ENCODE data around the gene TMEM245. TPM values are rescaled to one million over a fixed set of nuclear protein-coding genes. Genes with fewer than 3 reads are reported as not detected.
"Not testable (repeated sequence)": the region's sequence is repeated elsewhere in the genome, so short reads cannot be mapped to it uniquely, and the experiment has no call there.

Gene TMEM245
- total and polyA plus RNA-seq, 4 donors, result 34.7 to 82.8 (median 49.1) TPM

- DNase-seq (ENCODE audit: low read depth in 4 of 6, low spot score in 6 of 6), result no peak
- WGBS (ENCODE audit: insufficient coverage), result no CpG with 5 or more reads among the region's 1 CpG
- Histone ChIP-seq H3K36me3 (ENCODE audit: control insufficient read depth, insufficient read depth, low read length) (no peaks in the 10 kb centered on the region), H3K4me1 (ENCODE audit: control insufficient read depth, insufficient read depth, low read length) (no peaks in the 10 kb centered on the region), H3K4me3 (ENCODE audit: low read depth, low read length) (no peak overlapping the region), H3K27me3 (ENCODE audit: control insufficient read depth, insufficient read depth, low read length) (no peaks in the 10 kb centered on the region), H3K9me3 (ENCODE audit: control insufficient read depth, insufficient read depth, low read length) (no peaks in the 10 kb centered on the region), H3K27ac (ENCODE audit: low read depth, low read length) (no peak overlapping the region)
Observed at GRCh38 chr9:108996643-108997042, 123.1 kb downstream of the TMEM245 start.

- WGBS (ENCODE audit: insufficient coverage), result 57% methylated on average over 1 of the region's 2 CpGs
- Histone ChIP-seq H3K4me3 (ENCODE audit: low read depth, low read length) (no peak overlapping the region), H3K9me3 (ENCODE audit: control insufficient read depth, insufficient read depth, low read length) (no peaks in the 10 kb centered on the region), H3K27me3 (ENCODE audit: control insufficient read depth, insufficient read depth, low read length) (no peaks in the 10 kb centered on the region), H3K36me3 (ENCODE audit: control insufficient read depth, insufficient read depth, low read length) (no peaks in the 10 kb centered on the region), H3K27ac (ENCODE audit: low read depth, low read length) (no peak overlapping the region), H3K4me1 (ENCODE audit: control insufficient read depth, insufficient read depth, low read length) (no peaks in the 10 kb centered on the region)
- DNase-seq (ENCODE audit: low read depth in 4 of 6, low spot score in 6 of 6), result no peak
Observed at GRCh38 chr9:108994695-108995094, 125.1 kb downstream of the TMEM245 start.

- Histone ChIP-seq H3K9me3 (ENCODE audit: control insufficient read depth, insufficient read depth, low read length) (no peaks in the 10 kb centered on the region), H3K36me3 (ENCODE audit: control insufficient read depth, insufficient read depth, low read length) (peaks cover 4% of the 10 kb centered on the region), H3K4me3 (ENCODE audit: low read depth, low read length) (no peak overlapping the region), H3K27ac (ENCODE audit: low read depth, low read length) (no peak overlapping the region), H3K27me3 (ENCODE audit: control insufficient read depth, insufficient read depth, low read length) (no peaks in the 10 kb centered on the region), H3K4me1 (ENCODE audit: control insufficient read depth, insufficient read depth, low read length) (no peaks in the 10 kb centered on the region)
- 93% methylated on average over 2 of the region's 5 CpGs for WGBS (ENCODE audit: insufficient coverage)
- no peak for DNase-seq (ENCODE audit: low read depth in 4 of 6, low spot score in 6 of 6)
Observed at GRCh38 chr9:108991479-108991878, 128.3 kb downstream of the TMEM245 start.

- Histone ChIP-seq H3K27ac (ENCODE audit: low read depth, low read length) (no peak overlapping the region), H3K27me3 (ENCODE audit: control insufficient read depth, insufficient read depth, low read length) (no peaks in the 10 kb centered on the region), H3K4me1 (ENCODE audit: control insufficient read depth, insufficient read depth, low read length) (no peaks in the 10 kb centered on the region), H3K4me3 (ENCODE audit: low read depth, low read length) (no peak overlapping the region), H3K9me3 (ENCODE audit: control insufficient read depth, insufficient read depth, low read length) (no peaks in the 10 kb centered on the region), H3K36me3 (ENCODE audit: control insufficient read depth, insufficient read depth, low read length) (peaks cover 4% of the 10 kb centered on the region)
- DNase-seq (ENCODE audit: low read depth in 4 of 6, low spot score in 6 of 6), result no peak
Observed at GRCh38 chr9:108983885-108984284, 135.9 kb downstream of the TMEM245 start.

- no peak for DNase-seq (ENCODE audit: low read depth in 4 of 6, low spot score in 6 of 6)
- 100% methylated on average over 1 of the region's 2 CpGs for WGBS (ENCODE audit: insufficient coverage)
- Histone ChIP-seq H3K9me3 (ENCODE audit: control insufficient read depth, insufficient read depth, low read length) (no peaks in the 10 kb centered on the region), H3K4me1 (ENCODE audit: control insufficient read depth, insufficient read depth, low read length) (no peaks in the 10 kb centered on the region), H3K27me3 (ENCODE audit: control insufficient read depth, insufficient read depth, low read length) (no peaks in the 10 kb centered on the region), H3K27ac (ENCODE audit: low read depth, low read length) (no peak overlapping the region), H3K36me3 (ENCODE audit: control insufficient read depth, insufficient read depth, low read length) (no peaks in the 10 kb centered on the region), H3K4me3 (ENCODE audit: low read depth, low read length) (no peak overlapping the region)
Observed at GRCh38 chr9:108980893-108981292, 138.9 kb downstream of the TMEM245 start.

- peak in 1 of 6 donors; percentile 29 for DNase-seq (ENCODE audit: low read depth in 4 of 6, low spot score in 6 of 6)
- H3K4me1 ChIP-seq (ENCODE audit: control insufficient read depth, insufficient read depth, low read length), result no peaks in the 10 kb centered on the region
- no peak overlapping the region for H3K4me3 ChIP-seq (ENCODE audit: low read depth, low read length)
- H3K9me3 ChIP-seq (ENCODE audit: control insufficient read depth, insufficient read depth, low read length), result no peaks in the 10 kb centered on the region
- WGBS (ENCODE audit: insufficient coverage), result 80% methylated on average over 1 of the region's 1 CpG
- H3K27ac ChIP-seq (ENCODE audit: low read depth, low read length), result no peak overlapping the region
- no peaks in the 10 kb centered on the region for H3K36me3 ChIP-seq (ENCODE audit: control insufficient read depth, insufficient read depth, low read length)
- H3K27me3 ChIP-seq (ENCODE audit: control insufficient read depth, insufficient read depth, low read length), result no peaks in the 10 kb centered on the region
Observed at GRCh38 chr9:108978205-108978604, 141.5 kb downstream of the TMEM245 start.

GRCh38 chr9:108973895-108974294 lies 145.9 kb downstream of the TMEM245 start:
- H3K36me3 ChIP-seq (ENCODE audit: control insufficient read depth, insufficient read depth, low read length), result no peaks in the 10 kb centered on the region
- WGBS (ENCODE audit: insufficient coverage), result no CpG with 5 or more reads among the region's 5 CpGs
- no peaks in the 10 kb centered on the region for H3K9me3 ChIP-seq (ENCODE audit: control insufficient read depth, insufficient read depth, low read length)
- H3K27ac ChIP-seq (ENCODE audit: low read depth, low read length), result no peak overlapping the region
- DNase-seq (ENCODE audit: low read depth in 4 of 6, low spot score in 6 of 6), result peak in 2 of 6 donors; percentile 25 to 39
- H3K27me3 ChIP-seq (ENCODE audit: control insufficient read depth, insufficient read depth, low read length), result no peaks in the 10 kb centered on the region
- H3K4me1 ChIP-seq (ENCODE audit: control insufficient read depth, insufficient read depth, low read length), result no peaks in the 10 kb centered on the region
- no peak overlapping the region for H3K4me3 ChIP-seq (ENCODE audit: low read depth, low read length)

GRCh38 chr9:108972626-108973209 lies 147.0 kb downstream of the TMEM245 start:
- Histone ChIP-seq H3K9me3 (ENCODE audit: control insufficient read depth, insufficient read depth, low read length) (no peaks in the 10 kb centered on the region), H3K4me1 (ENCODE audit: control insufficient read depth, insufficient read depth, low read length) (no peaks in the 10 kb centered on the region), H3K36me3 (ENCODE audit: control insufficient read depth, insufficient read depth, low read length) (no peaks in the 10 kb centered on the region), H3K27ac (ENCODE audit: low read depth, low read length) (no peak overlapping the region), H3K4me3 (ENCODE audit: low read depth, low read length) (no peak overlapping the region), H3K27me3 (ENCODE audit: control insufficient read depth, insufficient read depth, low read length) (no peaks in the 10 kb centered on the region)
- DNase-seq (ENCODE audit: low read depth in 4 of 6, low spot score in 6 of 6), result peak in 2 of 6 donors; percentile 47 to 53
- WGBS (ENCODE audit: insufficient coverage), result no CpG with 5 or more reads among the region's 2 CpGs

- no peaks in the 10 kb centered on the region for H3K4me1 ChIP-seq (ENCODE audit: control insufficient read depth, insufficient read depth, low read length)
- no peaks in the 10 kb centered on the region for H3K9me3 ChIP-seq (ENCODE audit: control insufficient read depth, insufficient read depth, low read length)
- no peak overlapping the region for H3K4me3 ChIP-seq (ENCODE audit: low read depth, low read length)
- WGBS (ENCODE audit: insufficient coverage), result 83% methylated on average over 1 of the region's 3 CpGs
- DNase-seq (ENCODE audit: low read depth in 4 of 6, low spot score in 6 of 6), result peak in 1 of 6 donors; percentile 25
- H3K27ac ChIP-seq (ENCODE audit: low read depth, low read length), result peak overlapping the region; percentile 22
- no peaks in the 10 kb centered on the region for H3K27me3 ChIP-seq (ENCODE audit: control insufficient read depth, insufficient read depth, low read length)
- no peaks in the 10 kb centered on the region for H3K36me3 ChIP-seq (ENCODE audit: control insufficient read depth, insufficient read depth, low read length)
Observed at GRCh38 chr9:108972186-108972585, 147.6 kb downstream of the TMEM245 start.

- H3K9me3 ChIP-seq (ENCODE audit: control insufficient read depth, insufficient read depth, low read length); H3K27me3 ChIP-seq (ENCODE audit: control insufficient read depth, insufficient read depth, low read length); H3K27ac ChIP-seq (ENCODE audit: low read depth, low read length); DNase-seq (ENCODE audit: low read depth in 4 of 6, low spot score in 6 of 6); H3K4me3 ChIP-seq (ENCODE audit: low read depth, low read length); H3K36me3 ChIP-seq (ENCODE audit: control insufficient read depth, insufficient read depth, low read length); H3K4me1 ChIP-seq (ENCODE audit: control insufficient read depth, insufficient read depth, low read length): not testable (repeated sequence)
- no CpG with 5 or more reads among the region's 2 CpGs for WGBS (ENCODE audit: insufficient coverage)
Observed at GRCh38 chr9:108971392-108971791, 148.4 kb downstream of the TMEM245 start.

Data from spinal cord (tissue), 10 donors.